Skeletal muscle cell (primary cell): ENCODE data around the gene PLET1.
A peak's percentile ranks its signal among the peaks of the same experiment; 100 is the strongest.

Experiments
- DNase-seq: peaks from one replicate; pipeline ENCODE4 v3.0.0-alpha.2; 2010; ENCODE audit warnings: low read depth
- H3K4me3 ChIP-seq: 2 replicates; pipeline ENCODE4 v1.5.1; 2011; ENCODE audit warnings: low read depth, mild to moderate bottlenecking, control low read depth, low read length, moderate library complexity

PLET1 gene

GRCh38 chr11:112288021-112288420 is 27.4 kb upstream of the PLET1 start:
- DNase-seq, result no peak
- H3K4me3 ChIP-seq, result no peak overlapping the region

GRCh38 chr11:112285841-112286311 is 25.2 kb upstream of the PLET1 start:
- H3K4me3 ChIP-seq, result no peak overlapping the region
- no peak for DNase-seq

GRCh38 chr11:112281726-112282125 is 21.1 kb upstream of the PLET1 start:
- no peak overlapping the region for H3K4me3 ChIP-seq
- DNase-seq, result no peak

GRCh38 chr11:112280268-112281126 is 19.8 kb upstream of the PLET1 start:
- DNase-seq, result peak; percentile 42
- H3K4me3 ChIP-seq, result peak overlapping the region; percentile 47

GRCh38 chr11:112279901-112280267 is 19.2 kb upstream of the PLET1 start:
- H3K4me3 ChIP-seq, result peak overlapping the region; percentile 47
- no peak for DNase-seq

GRCh38 chr11:112278803-112279202 is 18.1 kb upstream of the PLET1 start:
- no peak overlapping the region for H3K4me3 ChIP-seq
- no peak for DNase-seq

- no peak for DNase-seq
- no peak overlapping the region for H3K4me3 ChIP-seq
These were observed 17.3 kb upstream of the PLET1 start for GRCh38 chr11:112277941-112278340.

GRCh38 chr11:112277029-112277428 is 16.4 kb upstream of the PLET1 start:
- no peak for DNase-seq

GRCh38 chr11:112274007-112274783 is 13.5 kb upstream of the PLET1 start:
- DNase-seq, result no peak
- H3K4me3 ChIP-seq, result no peak overlapping the region

More at GRCh38 chr11:112277029-112277428, 16.4 kb upstream of the PLET1 start:
- H3K4me3 ChIP-seq, result no peak overlapping the region

- no peak for DNase-seq
- H3K4me3 ChIP-seq, result no peak overlapping the region
These were observed 12.4 kb upstream of the PLET1 start for GRCh38 chr11:112273066-112273465.

- no peak for DNase-seq
These were observed 10.6 kb upstream of the PLET1 start for GRCh38 chr11:112271242-112271641.

GRCh38 chr11:112270551-112271180 is 10.0 kb upstream of the PLET1 start:
- no peak overlapping the region for H3K4me3 ChIP-seq
- no peak for DNase-seq

More at GRCh38 chr11:112271242-112271641, 10.6 kb upstream of the PLET1 start:
- H3K4me3 ChIP-seq, result no peak overlapping the region

- DNase-seq, result no peak
- H3K4me3 ChIP-seq, result no peak overlapping the region
These were observed 8.5 kb upstream of the PLET1 start for GRCh38 chr11:112269139-112269538.

- no peak overlapping the region for H3K4me3 ChIP-seq
- no peak for DNase-seq
These were observed 7.7 kb upstream of the PLET1 start for GRCh38 chr11:112268406-112268805.

- H3K4me3 ChIP-seq, result no peak overlapping the region
- no peak for DNase-seq
These were observed 6.5 kb upstream of the PLET1 start for GRCh38 chr11:112267188-112267591.

- H3K4me3 ChIP-seq, result no peak overlapping the region
- no peak for DNase-seq
These were observed 5.7 kb upstream of the PLET1 start for GRCh38 chr11:112266410-112266778.

GRCh38 chr11:112265659-112266409 is 5.2 kb upstream of the PLET1 start:
- DNase-seq, result no peak
- H3K4me3 ChIP-seq, result no peak overlapping the region

GRCh38 chr11:112255067-112255720 is 5.5 kb downstream of the PLET1 start:
- H3K4me3 ChIP-seq, result no peak overlapping the region
- DNase-seq, result peak; percentile 89
